ENCODE data around the gene ZNF436. TPM values are rescaled to one million over a fixed set of nuclear protein-coding genes. Genes with fewer than 3 reads are reported as not detected.

ZNF436 gene
- total and polyA plus RNA-seq, 2 experiments from 2014 or later = 0.23 to 1.0 TPM

DNA sequence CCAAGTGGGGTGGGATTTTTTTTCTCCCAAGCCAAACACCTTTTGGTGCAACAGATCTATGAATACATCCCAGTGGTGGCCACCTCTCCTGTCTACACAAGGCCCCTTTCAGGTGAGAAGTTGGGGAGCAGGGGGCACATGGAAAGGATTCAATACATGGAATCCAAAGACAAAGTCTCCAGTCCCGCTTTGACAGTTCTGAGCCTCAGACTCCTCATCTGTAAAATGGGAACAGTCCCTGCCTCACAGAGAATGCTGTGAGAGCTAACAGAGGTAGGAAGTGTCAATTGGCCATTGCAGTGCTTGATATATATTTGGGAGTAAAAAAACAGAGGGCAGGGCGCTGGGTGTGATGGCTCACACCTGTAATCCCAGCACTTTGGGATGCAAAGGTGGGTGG lies 26.7 kb upstream of the ZNF436 start:
- H3K4me1 ChIP-seq (ENCODE audit: insufficient read depth) = peaks cover 14% of the 10 kb centered on the region
- no peaks in the 10 kb centered on the region for H3K79me2 ChIP-seq (replicated peaks; ENCODE audit: insufficient read depth)
- H3K4me2 ChIP-seq = no peak overlapping the region
- Mint-ChIP-seq H3K27me3 (ENCODE audit: insufficient read depth, low read depth, poor library complexity) (peaks cover 57% of the 10 kb centered on the region), H3K4me1 (peaks cover 22% of the 10 kb centered on the region), H3K36me3 (ENCODE audit: low read depth) (no peaks in the 10 kb centered on the region), H3K27ac (no peak overlapping the region), H3K4me3 (no peak overlapping the region), H3K9me3 (peaks cover 5% of the 10 kb centered on the region; the same call in 1 of the 3 replicates)
- no peaks in the 10 kb centered on the region for H3K9me2 ChIP-seq (ENCODE audit: insufficient read depth)
- no peaks in the 10 kb centered on the region for H4K20me1 ChIP-seq (replicated peaks; ENCODE audit: insufficient read depth)
- no peak for ATAC-seq
- 0 out of 2 replicates have a peak, but pooled peaks cover 7% of the 10 kb centered on the region for H3F3A ChIP-seq (replicated peaks; ENCODE audit: low read depth)
- H3K4me3 ChIP-seq = no peak overlapping the region
- no peak overlapping the region for H3K27ac ChIP-seq (ENCODE audit: low read depth)
- TF ChIP-seq STAT1 (IDR thresholded peaks at IDR 0.05; ENCODE audit: unreplicated experiment) = no peak
- TF ChIP-seq ZNF331 (CRISPR knock-in tag; IDR thresholded peaks at IDR 0.05; ENCODE audit: low read depth) = no peak
- TF ChIP-seq EZH2phosphoT487 (IDR thresholded peaks at IDR 0.05; ENCODE audit: unreplicated experiment) = no peak
- TF ChIP-seq, protein P1, sequence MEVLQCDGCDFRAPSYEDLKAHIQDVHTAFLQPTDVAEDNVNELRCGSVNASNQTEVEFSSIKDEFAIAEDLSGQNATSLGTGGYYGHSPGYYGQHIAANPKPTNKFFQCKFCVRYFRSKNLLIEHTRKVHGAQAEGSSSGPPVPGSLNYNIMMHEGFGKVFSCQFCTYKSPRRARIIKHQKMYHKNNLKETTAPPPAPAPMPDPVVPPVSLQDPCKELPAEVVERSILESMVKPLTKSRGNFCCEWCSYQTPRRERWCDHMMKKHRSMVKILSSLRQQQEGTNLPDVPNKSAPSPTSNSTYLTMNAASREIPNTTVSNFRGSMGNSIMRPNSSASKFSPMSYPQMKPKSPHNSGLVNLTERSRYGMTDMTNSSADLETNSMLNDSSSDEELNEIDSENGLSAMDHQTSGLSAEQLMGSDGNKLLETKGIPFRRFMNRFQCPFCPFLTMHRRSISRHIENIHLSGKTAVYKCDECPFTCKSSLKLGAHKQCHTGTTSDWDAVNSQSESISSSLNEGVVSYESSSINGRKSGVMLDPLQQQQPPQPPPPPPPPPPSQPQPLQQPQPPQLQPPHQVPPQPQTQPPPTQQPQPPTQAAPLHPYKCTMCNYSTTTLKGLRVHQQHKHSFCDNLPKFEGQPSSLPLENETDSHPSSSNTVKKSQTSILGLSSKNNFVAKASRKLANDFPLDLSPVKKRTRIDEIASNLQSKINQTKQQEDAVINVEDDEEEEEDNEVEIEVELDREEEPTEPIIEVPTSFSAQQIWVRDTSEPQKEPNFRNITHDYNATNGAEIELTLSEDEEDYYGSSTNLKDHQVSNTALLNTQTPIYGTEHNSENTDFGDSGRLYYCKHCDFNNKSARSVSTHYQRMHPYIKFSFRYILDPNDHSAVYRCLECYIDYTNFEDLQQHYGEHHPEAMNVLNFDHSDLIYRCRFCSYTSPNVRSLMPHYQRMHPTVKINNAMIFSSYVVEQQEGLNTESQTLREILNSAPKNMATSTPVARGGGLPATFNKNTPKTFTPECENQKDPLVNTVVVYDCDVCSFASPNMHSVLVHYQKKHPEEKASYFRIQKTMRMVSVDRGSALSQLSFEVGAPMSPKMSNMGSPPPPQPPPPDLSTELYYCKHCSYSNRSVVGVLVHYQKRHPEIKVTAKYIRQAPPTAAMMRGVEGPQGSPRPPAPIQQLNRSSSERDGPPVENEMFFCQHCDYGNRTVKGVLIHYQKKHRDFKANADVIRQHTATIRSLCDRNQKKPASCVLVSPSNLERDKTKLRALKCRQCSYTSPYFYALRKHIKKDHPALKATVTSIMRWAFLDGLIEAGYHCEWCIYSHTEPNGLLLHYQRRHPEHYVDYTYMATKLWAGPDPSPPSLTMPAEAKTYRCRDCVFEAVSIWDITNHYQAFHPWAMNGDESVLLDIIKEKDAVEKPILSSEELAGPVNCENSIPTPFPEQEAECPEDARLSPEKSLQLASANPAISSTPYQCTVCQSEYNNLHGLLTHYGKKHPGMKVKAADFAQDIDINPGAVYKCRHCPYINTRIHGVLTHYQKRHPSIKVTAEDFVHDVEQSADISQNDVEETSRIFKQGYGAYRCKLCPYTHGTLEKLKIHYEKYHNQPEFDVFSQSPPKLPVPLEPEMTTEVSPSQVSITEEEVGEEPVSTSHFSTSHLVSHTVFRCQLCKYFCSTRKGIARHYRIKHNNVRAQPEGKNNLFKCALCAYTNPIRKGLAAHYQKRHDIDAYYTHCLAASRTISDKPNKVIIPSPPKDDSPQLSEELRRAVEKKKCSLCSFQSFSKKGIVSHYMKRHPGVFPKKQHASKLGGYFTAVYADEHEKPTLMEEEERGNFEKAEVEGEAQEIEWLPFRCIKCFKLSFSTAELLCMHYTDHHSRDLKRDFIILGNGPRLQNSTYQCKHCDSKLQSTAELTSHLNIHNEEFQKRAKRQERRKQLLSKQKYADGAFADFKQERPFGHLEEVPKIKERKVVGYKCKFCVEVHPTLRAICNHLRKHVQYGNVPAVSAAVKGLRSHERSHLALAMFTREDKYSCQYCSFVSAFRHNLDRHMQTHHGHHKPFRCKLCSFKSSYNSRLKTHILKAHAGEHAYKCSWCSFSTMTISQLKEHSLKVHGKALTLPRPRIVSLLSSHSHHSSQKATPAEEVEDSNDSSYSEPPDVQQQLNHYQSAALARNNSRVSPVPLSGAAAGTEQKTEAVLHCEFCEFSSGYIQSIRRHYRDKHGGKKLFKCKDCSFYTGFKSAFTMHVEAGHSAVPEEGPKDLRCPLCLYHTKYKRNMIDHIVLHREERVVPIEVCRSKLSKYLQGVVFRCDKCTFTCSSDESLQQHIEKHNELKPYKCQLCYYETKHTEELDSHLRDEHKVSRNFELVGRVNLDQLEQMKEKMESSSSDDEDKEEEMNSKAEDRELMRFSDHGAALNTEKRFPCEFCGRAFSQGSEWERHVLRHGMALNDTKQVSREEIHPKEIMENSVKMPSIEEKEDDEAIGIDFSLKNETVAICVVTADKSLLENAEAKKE (CRISPR knock-in tag; IDR thresholded peaks at IDR 0.05) = no peak
- TF ChIP-seq ZNF114 (CRISPR knock-in tag; IDR thresholded peaks at IDR 0.05) = no peak
- TF ChIP-seq JUNB (IDR thresholded peaks at IDR 0.05; ENCODE audit: unreplicated experiment) = no peak
- no peak for TF ChIP-seq POLR2AphosphoS5 (IDR thresholded peaks at IDR 0.05; ENCODE audit: low read depth)
- TF ChIP-seq CREB1 (CRISPR knock-in tag; IDR thresholded peaks at IDR 0.05; ENCODE audit: low read depth) = no peak
- TF ChIP-seq CTCF (conservative IDR thresholded peaks at IDR 0.05; ENCODE audit: low read depth in 2 of 2) = no peak
- TF ChIP-seq, protein P2, sequence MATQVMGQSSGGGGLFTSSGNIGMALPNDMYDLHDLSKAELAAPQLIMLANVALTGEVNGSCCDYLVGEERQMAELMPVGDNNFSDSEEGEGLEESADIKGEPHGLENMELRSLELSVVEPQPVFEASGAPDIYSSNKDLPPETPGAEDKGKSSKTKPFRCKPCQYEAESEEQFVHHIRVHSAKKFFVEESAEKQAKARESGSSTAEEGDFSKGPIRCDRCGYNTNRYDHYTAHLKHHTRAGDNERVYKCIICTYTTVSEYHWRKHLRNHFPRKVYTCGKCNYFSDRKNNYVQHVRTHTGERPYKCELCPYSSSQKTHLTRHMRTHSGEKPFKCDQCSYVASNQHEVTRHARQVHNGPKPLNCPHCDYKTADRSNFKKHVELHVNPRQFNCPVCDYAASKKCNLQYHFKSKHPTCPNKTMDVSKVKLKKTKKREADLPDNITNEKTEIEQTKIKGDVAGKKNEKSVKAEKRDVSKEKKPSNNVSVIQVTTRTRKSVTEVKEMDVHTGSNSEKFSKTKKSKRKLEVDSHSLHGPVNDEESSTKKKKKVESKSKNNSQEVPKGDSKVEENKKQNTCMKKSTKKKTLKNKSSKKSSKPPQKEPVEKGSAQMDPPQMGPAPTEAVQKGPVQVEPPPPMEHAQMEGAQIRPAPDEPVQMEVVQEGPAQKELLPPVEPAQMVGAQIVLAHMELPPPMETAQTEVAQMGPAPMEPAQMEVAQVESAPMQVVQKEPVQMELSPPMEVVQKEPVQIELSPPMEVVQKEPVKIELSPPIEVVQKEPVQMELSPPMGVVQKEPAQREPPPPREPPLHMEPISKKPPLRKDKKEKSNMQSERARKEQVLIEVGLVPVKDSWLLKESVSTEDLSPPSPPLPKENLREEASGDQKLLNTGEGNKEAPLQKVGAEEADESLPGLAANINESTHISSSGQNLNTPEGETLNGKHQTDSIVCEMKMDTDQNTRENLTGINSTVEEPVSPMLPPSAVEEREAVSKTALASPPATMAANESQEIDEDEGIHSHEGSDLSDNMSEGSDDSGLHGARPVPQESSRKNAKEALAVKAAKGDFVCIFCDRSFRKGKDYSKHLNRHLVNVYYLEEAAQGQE (IDR thresholded peaks at IDR 0.05; ENCODE audit: unreplicated experiment) = no peak
- TF ChIP-seq ETS1 (IDR thresholded peaks at IDR 0.05) = no peak
- no peak for TF ChIP-seq NANOG (IDR thresholded peaks at IDR 0.05; ENCODE audit: borderline replicate concordance)
- no peak for TF ChIP-seq EZH2 (IDR thresholded peaks at IDR 0.05; ENCODE audit: low read depth, unreplicated experiment)
- no peak overlapping the region for H2AFZ ChIP-seq
- no peak for DNase-seq (ENCODE audit: low spot score)
- H3K36me3 ChIP-seq (ENCODE audit: insufficient read depth) = no peaks in the 10 kb centered on the region
- H3K27me3 ChIP-seq (ENCODE audit: insufficient read depth) = peaks cover 88% of the 10 kb centered on the region

Measured in GM23338 (cell line).